ENCODE measurements around the gene ZBTB8A. TPM values are rescaled to one million over a fixed set of nuclear protein-coding genes. Genes with fewer than 3 reads are reported as not detected.

Gene ZBTB8A
- total and polyA plus RNA-seq, 4 donors, result 0.93 to 3.3 (median 1.3) TPM

DNA sequence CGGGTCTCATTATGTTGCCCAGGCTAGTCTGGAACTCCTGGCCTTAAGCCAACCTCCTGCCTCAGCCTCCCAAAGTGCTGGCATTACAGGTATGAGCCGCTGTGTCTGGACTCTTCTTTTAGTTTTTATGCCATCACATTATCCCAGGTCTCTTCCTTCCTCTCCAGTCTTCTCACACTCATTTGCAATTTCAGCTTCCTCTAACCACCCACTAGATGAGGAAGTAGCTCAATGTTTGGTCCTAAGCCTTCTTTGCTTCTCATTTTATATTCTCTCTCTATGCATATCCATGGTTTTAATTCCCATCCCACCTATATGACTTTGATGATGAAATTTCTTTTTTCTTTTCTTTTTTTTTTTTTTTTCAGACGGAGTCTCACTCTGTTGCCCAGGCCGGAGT lies 3.1 kb upstream of the ZBTB8A start:
- H3K36me3 ChIP-seq (ENCODE audit: control insufficient read depth in 4 of 4, insufficient read depth in 3 of 4, low read depth in 1 of 4, low read length in 3 of 4), result no peaks in the 10 kb centered on the region
- DNase-seq (ENCODE audit: low spot score), result no peak
- no peak overlapping the region for H3K4me3 ChIP-seq (ENCODE audit: low read depth in 1 of 3, low read length in 3 of 3)
- peaks cover 0 to 17% (median 6%) of the 10 kb centered on the region in 4 donors for H3K4me1 ChIP-seq (ENCODE audit: control insufficient read depth in 4 of 4, insufficient read depth in 4 of 4, low read length in 3 of 4)
- WGBS, result 75% methylated on average over 4 of the region's 4 CpGs
- no peaks in the 10 kb centered on the region for H3K27me3 ChIP-seq (ENCODE audit: control insufficient read depth in 4 of 4, insufficient read depth in 4 of 4, low read length in 3 of 4)
- TF ChIP-seq, protein P1, sequence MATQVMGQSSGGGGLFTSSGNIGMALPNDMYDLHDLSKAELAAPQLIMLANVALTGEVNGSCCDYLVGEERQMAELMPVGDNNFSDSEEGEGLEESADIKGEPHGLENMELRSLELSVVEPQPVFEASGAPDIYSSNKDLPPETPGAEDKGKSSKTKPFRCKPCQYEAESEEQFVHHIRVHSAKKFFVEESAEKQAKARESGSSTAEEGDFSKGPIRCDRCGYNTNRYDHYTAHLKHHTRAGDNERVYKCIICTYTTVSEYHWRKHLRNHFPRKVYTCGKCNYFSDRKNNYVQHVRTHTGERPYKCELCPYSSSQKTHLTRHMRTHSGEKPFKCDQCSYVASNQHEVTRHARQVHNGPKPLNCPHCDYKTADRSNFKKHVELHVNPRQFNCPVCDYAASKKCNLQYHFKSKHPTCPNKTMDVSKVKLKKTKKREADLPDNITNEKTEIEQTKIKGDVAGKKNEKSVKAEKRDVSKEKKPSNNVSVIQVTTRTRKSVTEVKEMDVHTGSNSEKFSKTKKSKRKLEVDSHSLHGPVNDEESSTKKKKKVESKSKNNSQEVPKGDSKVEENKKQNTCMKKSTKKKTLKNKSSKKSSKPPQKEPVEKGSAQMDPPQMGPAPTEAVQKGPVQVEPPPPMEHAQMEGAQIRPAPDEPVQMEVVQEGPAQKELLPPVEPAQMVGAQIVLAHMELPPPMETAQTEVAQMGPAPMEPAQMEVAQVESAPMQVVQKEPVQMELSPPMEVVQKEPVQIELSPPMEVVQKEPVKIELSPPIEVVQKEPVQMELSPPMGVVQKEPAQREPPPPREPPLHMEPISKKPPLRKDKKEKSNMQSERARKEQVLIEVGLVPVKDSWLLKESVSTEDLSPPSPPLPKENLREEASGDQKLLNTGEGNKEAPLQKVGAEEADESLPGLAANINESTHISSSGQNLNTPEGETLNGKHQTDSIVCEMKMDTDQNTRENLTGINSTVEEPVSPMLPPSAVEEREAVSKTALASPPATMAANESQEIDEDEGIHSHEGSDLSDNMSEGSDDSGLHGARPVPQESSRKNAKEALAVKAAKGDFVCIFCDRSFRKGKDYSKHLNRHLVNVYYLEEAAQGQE (IDR thresholded peaks at IDR 0.05), result no peak
- TF ChIP-seq MAX (IDR thresholded peaks at IDR 0.05) (no peak), HNF4A (conservative IDR thresholded peaks at IDR 0.05) (no peak), NR2F2 (IDR thresholded peaks at IDR 0.05) (no peak), FOXA2 (IDR thresholded peaks at IDR 0.05) (no peak), HNF4G (IDR thresholded peaks at IDR 0.05) (no peak), GABPA (IDR thresholded peaks at IDR 0.05 in 1 of 2, conservative IDR thresholded peaks at IDR 0.05 in 1 of 2) (no peak), EGR1 (IDR thresholded peaks at IDR 0.05; ENCODE audit: low read depth in 2 of 2) (no peak), RAD21 (IDR thresholded peaks at IDR 0.05) (no peak), JUND (IDR thresholded peaks at IDR 0.05) (no peak), SP1 (IDR thresholded peaks at IDR 0.05) (no peak), TAF1 (conservative IDR thresholded peaks at IDR 0.05) (no peak), FOXA1 (IDR thresholded peaks at IDR 0.05) (no peak), YY1 (IDR thresholded peaks at IDR 0.05) (no peak), RXRA (IDR thresholded peaks at IDR 0.05) (no peak)
- TF ChIP-seq, protein P2, sequence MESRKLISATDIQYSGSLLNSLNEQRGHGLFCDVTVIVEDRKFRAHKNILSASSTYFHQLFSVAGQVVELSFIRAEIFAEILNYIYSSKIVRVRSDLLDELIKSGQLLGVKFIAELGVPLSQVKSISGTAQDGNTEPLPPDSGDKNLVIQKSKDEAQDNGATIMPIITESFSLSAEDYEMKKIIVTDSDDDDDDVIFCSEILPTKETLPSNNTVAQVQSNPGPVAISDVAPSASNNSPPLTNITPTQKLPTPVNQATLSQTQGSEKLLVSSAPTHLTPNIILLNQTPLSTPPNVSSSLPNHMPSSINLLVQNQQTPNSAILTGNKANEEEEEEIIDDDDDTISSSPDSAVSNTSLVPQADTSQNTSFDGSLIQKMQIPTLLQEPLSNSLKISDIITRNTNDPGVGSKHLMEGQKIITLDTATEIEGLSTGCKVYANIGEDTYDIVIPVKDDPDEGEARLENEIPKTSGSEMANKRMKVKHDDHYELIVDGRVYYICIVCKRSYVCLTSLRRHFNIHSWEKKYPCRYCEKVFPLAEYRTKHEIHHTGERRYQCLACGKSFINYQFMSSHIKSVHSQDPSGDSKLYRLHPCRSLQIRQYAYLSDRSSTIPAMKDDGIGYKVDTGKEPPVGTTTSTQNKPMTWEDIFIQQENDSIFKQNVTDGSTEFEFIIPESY (IDR thresholded peaks at IDR 0.05), result no peak
- TF ChIP-seq, protein P3, sequence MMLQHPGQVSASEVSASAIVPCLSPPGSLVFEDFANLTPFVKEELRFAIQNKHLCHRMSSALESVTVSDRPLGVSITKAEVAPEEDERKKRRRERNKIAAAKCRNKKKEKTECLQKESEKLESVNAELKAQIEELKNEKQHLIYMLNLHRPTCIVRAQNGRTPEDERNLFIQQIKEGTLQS (IDR thresholded peaks at IDR 0.05), result no peak
- TF ChIP-seq, protein P4, sequence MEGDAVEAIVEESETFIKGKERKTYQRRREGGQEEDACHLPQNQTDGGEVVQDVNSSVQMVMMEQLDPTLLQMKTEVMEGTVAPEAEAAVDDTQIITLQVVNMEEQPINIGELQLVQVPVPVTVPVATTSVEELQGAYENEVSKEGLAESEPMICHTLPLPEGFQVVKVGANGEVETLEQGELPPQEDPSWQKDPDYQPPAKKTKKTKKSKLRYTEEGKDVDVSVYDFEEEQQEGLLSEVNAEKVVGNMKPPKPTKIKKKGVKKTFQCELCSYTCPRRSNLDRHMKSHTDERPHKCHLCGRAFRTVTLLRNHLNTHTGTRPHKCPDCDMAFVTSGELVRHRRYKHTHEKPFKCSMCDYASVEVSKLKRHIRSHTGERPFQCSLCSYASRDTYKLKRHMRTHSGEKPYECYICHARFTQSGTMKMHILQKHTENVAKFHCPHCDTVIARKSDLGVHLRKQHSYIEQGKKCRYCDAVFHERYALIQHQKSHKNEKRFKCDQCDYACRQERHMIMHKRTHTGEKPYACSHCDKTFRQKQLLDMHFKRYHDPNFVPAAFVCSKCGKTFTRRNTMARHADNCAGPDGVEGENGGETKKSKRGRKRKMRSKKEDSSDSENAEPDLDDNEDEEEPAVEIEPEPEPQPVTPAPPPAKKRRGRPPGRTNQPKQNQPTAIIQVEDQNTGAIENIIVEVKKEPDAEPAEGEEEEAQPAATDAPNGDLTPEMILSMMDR (IDR thresholded peaks at IDR 0.05; ENCODE audit: low read depth, low read length, missing input control), result no peak
- H3K9ac ChIP-seq (ENCODE audit: low read depth in 1 of 2, low read length in 2 of 2), result no peak overlapping the region
- H3K9me3 ChIP-seq (ENCODE audit: control insufficient read depth in 4 of 4, low read length in 3 of 4), result no peaks in the 10 kb centered on the region
- no peak overlapping the region for H3K27ac ChIP-seq (ENCODE audit: low read depth in 1 of 2, low read length in 2 of 2)
